NAMALWA (cell line): ENCODE measurements around the gene SMIM30.

ENCODE experiments used
- DNase-seq: peaks from one replicate; pipeline ENCODE4 v3.0.0-alpha.2; 2015; ENCODE audit warnings: low spot score

SMIM30 gene

GRCh38 chr7:113100121-113100603, 18.2 kb downstream of the SMIM30 start:
- DNase-seq: no peak

GRCh38 chr7:113099284-113099919, 19.0 kb downstream of the SMIM30 start:
- DNase-seq: no peak

- DNase-seq: no peak
Observed at GRCh38 chr7:113094517-113095249, 23.7 kb downstream of the SMIM30 start.

- DNase-seq: no peak
Observed at GRCh38 chr7:113093561-113093960, 24.8 kb downstream of the SMIM30 start.

- DNase-seq: no peak
Observed at GRCh38 chr7:113092762-113093161, 25.6 kb downstream of the SMIM30 start.

- peak; percentile 73 for DNase-seq
Observed at GRCh38 chr7:113087071-113087998, 31.0 kb downstream of the SMIM30 start.

GRCh38 chr7:113086431-113086888, 31.9 kb downstream of the SMIM30 start, which contains the start of gene GPR85:
TSS of gene GPR85 (minus strand) at chr7:113086827. CDS start at chr7:113084721, 2,106 bp downstream.
- DNase-seq: peak; percentile 69

- no peak for DNase-seq
Observed at GRCh38 chr7:113085781-113086390, 32.5 kb downstream of the SMIM30 start.

DNA sequence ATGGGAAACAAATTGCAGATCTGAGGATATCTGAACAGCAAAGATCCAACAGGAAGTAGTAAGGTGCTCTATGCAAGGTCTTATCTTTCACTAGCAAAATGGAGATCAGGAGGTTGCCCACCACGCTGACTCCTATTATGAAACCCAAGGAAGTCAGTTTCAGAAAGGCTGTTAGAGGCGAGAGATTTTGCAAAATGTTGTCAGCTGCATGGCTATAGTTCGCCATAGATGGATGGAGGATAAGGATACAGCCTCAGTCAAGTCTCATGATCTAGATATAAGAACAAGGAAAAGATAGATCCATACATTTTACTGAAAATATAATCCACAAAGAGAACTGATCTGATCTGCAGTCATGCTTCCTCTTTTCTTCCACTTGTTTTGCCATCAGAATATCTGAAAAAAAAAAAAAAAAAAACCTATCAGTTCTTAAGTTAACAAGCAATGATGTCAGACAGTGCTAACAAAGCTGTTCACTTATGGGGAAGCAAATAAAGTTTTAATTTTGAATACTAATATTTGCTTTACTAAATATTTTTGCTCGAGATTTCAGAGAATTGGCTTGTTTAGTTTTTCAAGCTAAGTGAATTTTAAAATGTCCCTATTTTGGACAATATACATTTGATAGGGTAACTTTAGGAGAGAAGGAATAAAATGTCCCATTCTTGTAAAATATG, 33.7 kb downstream of the SMIM30 start:
- no peak for DNase-seq

DNA sequence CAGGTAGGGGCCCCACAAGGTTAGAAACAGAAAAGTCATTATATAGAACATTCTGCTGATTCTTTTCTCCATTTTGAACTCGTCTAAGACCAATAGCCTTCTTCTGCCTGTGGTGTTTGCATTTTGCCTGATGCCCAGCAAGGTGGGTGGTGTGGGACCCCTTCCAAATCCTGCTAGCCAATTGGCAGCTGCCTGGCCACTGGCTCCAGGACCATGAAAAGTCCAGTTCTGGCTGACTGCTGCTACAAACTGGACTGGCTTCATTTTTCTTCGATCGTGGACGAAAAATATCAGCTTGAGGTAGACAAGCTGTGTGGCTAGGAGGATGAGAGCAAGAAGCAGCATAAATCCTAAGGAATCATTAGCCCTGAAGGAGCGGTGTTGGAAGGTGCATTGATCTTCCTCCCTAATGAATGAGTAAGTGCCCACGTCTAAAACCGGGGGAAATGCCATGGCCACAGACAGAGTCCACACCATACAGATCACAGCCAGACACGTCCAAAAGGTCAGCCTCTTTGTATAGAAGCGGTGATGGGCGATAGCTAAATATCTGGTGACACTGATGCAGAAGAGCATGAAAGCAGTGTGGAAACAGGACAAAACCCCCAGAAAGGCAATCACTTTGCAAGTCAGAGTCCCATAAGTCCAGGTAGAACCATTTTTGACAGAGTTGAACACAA, 34.4 kb downstream of the SMIM30 start:
- no peak for DNase-seq

- DNase-seq: no peak
Observed at GRCh38 chr7:113083132-113083815, 35.1 kb downstream of the SMIM30 start.

GRCh38 chr7:113078331-113078730, 40.0 kb downstream of the SMIM30 start:
- no peak for DNase-seq

- no peak for DNase-seq
Observed at GRCh38 chr7:113076703-113077102, 41.7 kb downstream of the SMIM30 start.

GRCh38 chr7:113071465-113071864, 46.9 kb downstream of the SMIM30 start:
- DNase-seq: peak; percentile 53
